ENCODE measurements around the gene WT1.
"Not testable (repeated sequence)": the region's sequence is repeated elsewhere in the genome, so short reads cannot be mapped to it uniquely, and the experiment has no call there.

The WT1 gene

GRCh38 chr11:32435511-32435941 is at the start of gene WT1:
Gene WT1 (minus strand): TSS chr11:32435539.
- DNase-seq (ENCODE audit: low read depth in 2 of 2, low spot score in 1 of 2), result no peak

GRCh38 chr11:32479291-32479690 is 44.0 kb upstream of the WT1 start:
- DNase-seq (ENCODE audit: low read depth in 2 of 2, low spot score in 1 of 2), result no peak

- no peak for DNase-seq (ENCODE audit: low read depth in 2 of 2, low spot score in 1 of 2)
Measured at GRCh38 chr11:32478277-32478731, 43.0 kb upstream of the WT1 start.

GRCh38 chr11:32473282-32473909 is 38.1 kb upstream of the WT1 start:
- no peak for DNase-seq (ENCODE audit: low read depth in 2 of 2, low spot score in 1 of 2)

- DNase-seq (ENCODE audit: low read depth in 2 of 2, low spot score in 1 of 2), result no peak
Measured at GRCh38 chr11:32472226-32472625, 36.9 kb upstream of the WT1 start.

GRCh38 chr11:32471544-32471943 is 36.2 kb upstream of the WT1 start:
- DNase-seq (ENCODE audit: low read depth in 2 of 2, low spot score in 1 of 2), result not testable (repeated sequence)

GRCh38 chr11:32469791-32470190 is 34.5 kb upstream of the WT1 start:
- DNase-seq (ENCODE audit: low read depth in 2 of 2, low spot score in 1 of 2), result no peak

GRCh38 chr11:32466279-32466915 is 31.1 kb upstream of the WT1 start:
- DNase-seq (ENCODE audit: low read depth in 2 of 2, low spot score in 1 of 2), result no peak

- no peak for DNase-seq (ENCODE audit: low read depth in 2 of 2, low spot score in 1 of 2)
Measured at GRCh38 chr11:32464078-32464477, 28.7 kb upstream of the WT1 start.

GRCh38 chr11:32462011-32462690 is 26.8 kb upstream of the WT1 start:
- no peak for DNase-seq (ENCODE audit: low read depth in 2 of 2, low spot score in 1 of 2)

GRCh38 chr11:32456864-32457263 is 21.5 kb upstream of the WT1 start:
- DNase-seq (ENCODE audit: low read depth in 2 of 2, low spot score in 1 of 2), result no peak

- DNase-seq (ENCODE audit: low read depth in 2 of 2, low spot score in 1 of 2), result no peak
Measured at GRCh38 chr11:32454993-32455392, 19.7 kb upstream of the WT1 start.

- DNase-seq (ENCODE audit: low read depth in 2 of 2, low spot score in 1 of 2), result no peak
Measured at GRCh38 chr11:32451808-32452207, 16.5 kb upstream of the WT1 start.

- DNase-seq (ENCODE audit: low read depth in 2 of 2, low spot score in 1 of 2), result no peak
Measured at GRCh38 chr11:32450372-32450771, 15.0 kb upstream of the WT1 start.

GRCh38 chr11:32448232-32448631 is 12.9 kb upstream of the WT1 start:
- DNase-seq (ENCODE audit: low read depth in 2 of 2, low spot score in 1 of 2), result no peak

GRCh38 chr11:32447252-32447651 is 11.9 kb upstream of the WT1 start:
- DNase-seq (ENCODE audit: low read depth in 2 of 2, low spot score in 1 of 2), result no peak

GRCh38 chr11:32446227-32446626 is 10.9 kb upstream of the WT1 start:
- no peak for DNase-seq (ENCODE audit: low read depth in 2 of 2, low spot score in 1 of 2)

GRCh38 chr11:32444186-32444585 is 8.8 kb upstream of the WT1 start:
- no peak for DNase-seq (ENCODE audit: low read depth in 2 of 2, low spot score in 1 of 2)

GRCh38 chr11:32440916-32441315 is 5.6 kb upstream of the WT1 start:
- no peak for DNase-seq (ENCODE audit: low read depth in 2 of 2, low spot score in 1 of 2)

GRCh38 chr11:32440312-32440908 is 5.1 kb upstream of the WT1 start:
- DNase-seq (ENCODE audit: low read depth in 2 of 2, low spot score in 1 of 2), result no peak

GRCh38 chr11:32439501-32440210 is 4.3 kb upstream of the WT1 start:
- DNase-seq (ENCODE audit: low read depth in 2 of 2, low spot score in 1 of 2), result no peak

Measured in stimulated activated CD8-positive, alpha-beta memory T cell treated with anti-CD3 and anti-CD28 coated beads, Interleukin-4, amount 100 ng/mL, for 4 hours (primary cell).